ENCODE measurements around the gene GTF2A2. TPM values are rescaled to one million over a fixed set of nuclear protein-coding genes. Genes with fewer than 3 reads are reported as not detected.

Gene GTF2A2
- total RNA-seq, 1 donor from 2014 or later, result 152 TPM

DNA sequence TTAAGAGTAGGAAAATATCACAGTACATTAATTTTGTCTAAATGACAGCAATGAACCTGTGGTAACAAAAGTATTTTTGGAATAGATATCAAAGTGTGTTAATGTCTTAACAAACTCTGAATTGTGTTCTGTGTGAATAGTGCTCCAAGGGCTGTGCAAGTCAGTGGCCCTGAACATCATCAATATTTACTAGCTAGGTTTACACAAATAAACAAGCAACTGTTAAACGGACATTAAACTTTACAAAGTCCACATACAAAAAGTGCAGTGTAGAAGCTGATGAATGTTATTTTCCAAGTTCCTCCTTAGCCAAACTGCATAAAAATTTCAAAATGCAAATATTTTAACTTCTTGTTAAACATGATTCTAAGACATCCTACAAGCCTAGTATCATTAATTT, 2.1 kb upstream of the GTF2A2 start:
- H3K36me3 Mint-ChIP-seq (ENCODE audit: low read depth, unreplicated experiment), result peaks cover 7% of the 10 kb centered on the region
- Histone ChIP-seq H3K27me3 (ENCODE audit: insufficient read depth, low read length) (no peaks in the 10 kb centered on the region), H3K4me2 (ENCODE audit: low read length) (no peak overlapping the region), H3K27ac (ENCODE audit: low read depth, low read length) (no peak overlapping the region), H3K9ac (ENCODE audit: low read length) (no peak overlapping the region), H3K4me3 (ENCODE audit: insufficient read depth, low read depth, low read length) (no peak overlapping the region), H3K4me1 (ENCODE audit: insufficient read depth, low read length) (peaks cover 9% of the 10 kb centered on the region), H3K79me2 (ENCODE audit: insufficient read depth, low read length) (peaks cover 30% of the 10 kb centered on the region), H3K9me3 (ENCODE audit: insufficient read depth, low read depth, low read length) (no peaks in the 10 kb centered on the region), H4K20me1 (ENCODE audit: insufficient read depth, low read length) (peaks cover 31% of the 10 kb centered on the region), H3K36me3 (ENCODE audit: insufficient read depth, low read length) (peaks cover 35% of the 10 kb centered on the region), H2AFZ (ENCODE audit: low read depth, low read length) (no peak overlapping the region)
- no peak overlapping the region for H3K27ac Mint-ChIP-seq (ENCODE audit: unreplicated experiment)
- H3K4me1 Mint-ChIP-seq (ENCODE audit: low read depth, unreplicated experiment), result no peaks in the 10 kb centered on the region
- H3K9me3 Mint-ChIP-seq (ENCODE audit: unreplicated experiment), result no peaks in the 10 kb centered on the region
- DNase-seq (ENCODE audit: low read depth) (no peak), FAIRE-seq (no peak)
- H3K27me3 Mint-ChIP-seq (ENCODE audit: low read depth, unreplicated experiment), result no peaks in the 10 kb centered on the region
- TF ChIP-seq EZH2 (IDR thresholded peaks at IDR 0.05; ENCODE audit: insufficient read depth, low read length), result no peak
- TF ChIP-seq, protein P1, sequence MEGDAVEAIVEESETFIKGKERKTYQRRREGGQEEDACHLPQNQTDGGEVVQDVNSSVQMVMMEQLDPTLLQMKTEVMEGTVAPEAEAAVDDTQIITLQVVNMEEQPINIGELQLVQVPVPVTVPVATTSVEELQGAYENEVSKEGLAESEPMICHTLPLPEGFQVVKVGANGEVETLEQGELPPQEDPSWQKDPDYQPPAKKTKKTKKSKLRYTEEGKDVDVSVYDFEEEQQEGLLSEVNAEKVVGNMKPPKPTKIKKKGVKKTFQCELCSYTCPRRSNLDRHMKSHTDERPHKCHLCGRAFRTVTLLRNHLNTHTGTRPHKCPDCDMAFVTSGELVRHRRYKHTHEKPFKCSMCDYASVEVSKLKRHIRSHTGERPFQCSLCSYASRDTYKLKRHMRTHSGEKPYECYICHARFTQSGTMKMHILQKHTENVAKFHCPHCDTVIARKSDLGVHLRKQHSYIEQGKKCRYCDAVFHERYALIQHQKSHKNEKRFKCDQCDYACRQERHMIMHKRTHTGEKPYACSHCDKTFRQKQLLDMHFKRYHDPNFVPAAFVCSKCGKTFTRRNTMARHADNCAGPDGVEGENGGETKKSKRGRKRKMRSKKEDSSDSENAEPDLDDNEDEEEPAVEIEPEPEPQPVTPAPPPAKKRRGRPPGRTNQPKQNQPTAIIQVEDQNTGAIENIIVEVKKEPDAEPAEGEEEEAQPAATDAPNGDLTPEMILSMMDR (IDR thresholded peaks at IDR 0.05; ENCODE audit: insufficient read depth, low read depth, low read length), result no peak
- no peak overlapping the region for H3K4me3 Mint-ChIP-seq (ENCODE audit: unreplicated experiment)

DNA sequence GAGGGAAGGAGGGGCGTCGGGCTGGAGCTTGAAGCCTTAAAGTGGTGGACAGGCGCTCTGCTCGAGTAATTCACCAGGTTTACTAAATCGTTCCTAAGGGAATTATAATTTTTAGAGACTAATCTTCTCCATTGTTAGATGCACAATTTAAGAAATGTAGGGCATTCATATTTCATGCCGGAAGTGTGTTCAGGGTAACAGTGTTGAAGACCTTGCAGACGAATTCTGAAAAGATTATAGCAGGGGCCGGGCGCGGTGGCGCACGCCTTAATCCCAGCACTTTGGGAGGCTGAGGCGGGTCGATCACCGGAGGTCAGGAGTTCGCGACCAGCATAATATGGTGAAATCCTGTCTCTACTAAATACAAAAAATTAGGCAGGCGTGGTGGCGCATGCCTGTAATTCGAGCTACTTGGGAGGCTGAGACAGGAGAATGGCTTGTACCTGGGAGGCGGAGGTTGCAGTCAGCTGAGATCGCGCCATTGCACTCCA, 365 bp upstream of the GTF2A2 start:
- FAIRE-seq (peak; percentile 60), DNase-seq (ENCODE audit: low read depth) (no peak)
- Histone ChIP-seq H3K9ac (ENCODE audit: low read length) (peak overlapping the region; percentile 91), H3K4me1 (ENCODE audit: insufficient read depth, low read length) (peaks cover 9% of the 10 kb centered on the region), H3K27ac (ENCODE audit: low read depth, low read length) (no peak overlapping the region), H2AFZ (ENCODE audit: low read depth, low read length) (no peak overlapping the region), H3K4me3 (ENCODE audit: insufficient read depth, low read depth, low read length) (peak overlapping the region; percentile 87), H3K27me3 (ENCODE audit: insufficient read depth, low read length) (no peaks in the 10 kb centered on the region), H3K36me3 (ENCODE audit: insufficient read depth, low read length) (peaks cover 20% of the 10 kb centered on the region), H4K20me1 (ENCODE audit: insufficient read depth, low read length) (peaks cover 40% of the 10 kb centered on the region), H3K79me2 (ENCODE audit: insufficient read depth, low read length) (peaks cover 46% of the 10 kb centered on the region), H3K9me3 (ENCODE audit: insufficient read depth, low read depth, low read length) (no peaks in the 10 kb centered on the region), H3K4me2 (ENCODE audit: low read length) (peak overlapping the region; percentile 84)
- no peaks in the 10 kb centered on the region for H3K4me1 Mint-ChIP-seq (ENCODE audit: low read depth, unreplicated experiment)
- H3K36me3 Mint-ChIP-seq (ENCODE audit: low read depth, unreplicated experiment), result peaks cover 7% of the 10 kb centered on the region
- no peak overlapping the region for H3K4me3 Mint-ChIP-seq (ENCODE audit: unreplicated experiment)
- peaks cover 2% of the 10 kb centered on the region for H3K9me3 Mint-ChIP-seq (ENCODE audit: unreplicated experiment)
- H3K27ac Mint-ChIP-seq (ENCODE audit: unreplicated experiment), result no peak overlapping the region
- TF ChIP-seq EZH2 (IDR thresholded peaks at IDR 0.05; ENCODE audit: insufficient read depth, low read length), result no peak
- TF ChIP-seq, protein P1 (IDR thresholded peaks at IDR 0.05; ENCODE audit: insufficient read depth, low read depth, low read length), result no peak
- H3K27me3 Mint-ChIP-seq (ENCODE audit: low read depth, unreplicated experiment), result no peaks in the 10 kb centered on the region

DNA sequence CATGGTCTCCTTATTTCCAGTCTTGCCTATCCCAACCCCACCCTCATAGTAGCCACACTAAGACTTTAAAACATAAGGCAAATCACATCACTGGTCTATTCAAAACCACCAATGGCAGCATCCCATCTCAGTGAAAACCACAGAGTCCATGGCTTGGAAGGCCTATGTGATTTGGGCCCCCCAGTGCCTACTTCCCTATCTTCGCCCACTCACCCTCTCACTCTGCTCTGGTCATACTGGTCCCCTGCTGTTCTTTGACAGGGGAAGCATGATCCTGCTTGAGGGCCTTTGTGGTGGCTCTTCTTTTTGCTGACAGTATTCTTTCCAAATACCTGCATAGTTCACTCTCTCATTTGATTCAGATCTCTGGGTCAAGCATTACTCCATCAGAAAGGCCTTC, 3.3 kb downstream of the GTF2A2 start:
- Histone ChIP-seq H3K9me3 (ENCODE audit: insufficient read depth, low read depth, low read length) (no peaks in the 10 kb centered on the region), H3K27me3 (ENCODE audit: insufficient read depth, low read length) (no peaks in the 10 kb centered on the region), H3K4me1 (ENCODE audit: insufficient read depth, low read length) (peaks cover 9% of the 10 kb centered on the region), H3K27ac (ENCODE audit: low read depth, low read length) (no peak overlapping the region), H3K4me2 (ENCODE audit: low read length) (no peak overlapping the region), H2AFZ (ENCODE audit: low read depth, low read length) (no peak overlapping the region), H3K36me3 (ENCODE audit: insufficient read depth, low read length) (peaks cover 26% of the 10 kb centered on the region), H3K9ac (ENCODE audit: low read length) (no peak overlapping the region), H3K79me2 (ENCODE audit: insufficient read depth, low read length) (peaks cover 57% of the 10 kb centered on the region), H3K4me3 (ENCODE audit: insufficient read depth, low read depth, low read length) (no peak overlapping the region), H4K20me1 (ENCODE audit: insufficient read depth, low read length) (peaks cover 43% of the 10 kb centered on the region)
- H3K36me3 Mint-ChIP-seq (ENCODE audit: low read depth, unreplicated experiment), result peaks cover 9% of the 10 kb centered on the region
- peaks cover 2% of the 10 kb centered on the region for H3K9me3 Mint-ChIP-seq (ENCODE audit: unreplicated experiment)
- DNase-seq (ENCODE audit: low read depth) (no peak), FAIRE-seq (no peak)
- peaks cover 1% of the 10 kb centered on the region for H3K4me1 Mint-ChIP-seq (ENCODE audit: low read depth, unreplicated experiment)
- no peak for TF ChIP-seq EZH2 (IDR thresholded peaks at IDR 0.05; ENCODE audit: insufficient read depth, low read length)
- TF ChIP-seq, protein P1 (IDR thresholded peaks at IDR 0.05; ENCODE audit: insufficient read depth, low read depth, low read length), result no peak
- no peak overlapping the region for H3K4me3 Mint-ChIP-seq (ENCODE audit: unreplicated experiment)
- H3K27me3 Mint-ChIP-seq (ENCODE audit: low read depth, unreplicated experiment), result no peaks in the 10 kb centered on the region
- no peak overlapping the region for H3K27ac Mint-ChIP-seq (ENCODE audit: unreplicated experiment)
